ENCODE data around the gene ZBP1. TPM values are rescaled to one million over a fixed set of nuclear protein-coding genes. Genes with fewer than 3 reads are reported as not detected.

Gene ZBP1
- total and polyA plus RNA-seq, 3 donors from 2014 or later, result 0.31 to 0.66 TPM; not detected in 1

GRCh38 chr20:57666106-57666833 is 46.0 kb upstream of the ZBP1 start:
- TF ChIP-seq CTCF (IDR thresholded peaks at IDR 0.05), result no peak
- no peak for TF ChIP-seq POLR2A (IDR thresholded peaks at IDR 0.05)
- DNase-seq, result no peak
- no peaks in the 10 kb centered on the region for H3K27me3 ChIP-seq
- H3K9me3 ChIP-seq, result no peaks in the 10 kb centered on the region
- H3K36me3 ChIP-seq (ENCODE audit: low read depth, missing control alignments), result no peaks in the 10 kb centered on the region
- no peak overlapping the region for H3K27ac ChIP-seq
- H3K4me3 ChIP-seq, result no peak overlapping the region
- WGBS, 2 donors, result 92% methylated on average over 16 to 21 of the region's 21 CpGs
- H3K4me1 ChIP-seq, result no peaks in the 10 kb centered on the region
- intact Hi-C loops (cut with DNase I; ENCODE audit: low total_unique reads), result no loop called here

- Histone ChIP-seq H3K27ac (no peak overlapping the region), H3K36me3 (ENCODE audit: low read depth, missing control alignments) (no peaks in the 10 kb centered on the region), H3K27me3 (no peaks in the 10 kb centered on the region), H3K9me3 (no peaks in the 10 kb centered on the region), H3K4me1 (no peaks in the 10 kb centered on the region), H3K4me3 (no peak overlapping the region)
- DNase-seq, result no peak
- TF ChIP-seq POLR2A (IDR thresholded peaks at IDR 0.05), result no peak
- no peak for TF ChIP-seq CTCF (IDR thresholded peaks at IDR 0.05)
- WGBS, 2 donors, result 92 to 94% methylated on average over 8 of the region's 8 CpGs
- intact Hi-C loops (cut with DNase I; ENCODE audit: low total_unique reads), result no loop called here
Measured at GRCh38 chr20:57665589-57665971, 45.4 kb upstream of the ZBP1 start.

- intact Hi-C loops (cut with DNase I; ENCODE audit: low total_unique reads), result no loop called here
- no peaks in the 10 kb centered on the region for H3K4me1 ChIP-seq
Measured at GRCh38 chr20:57664924-57665588, 44.8 kb upstream of the ZBP1 start.

GRCh38 chr20:57664476-57664875 is 44.2 kb upstream of the ZBP1 start:
- Histone ChIP-seq H3K36me3 (ENCODE audit: low read depth, missing control alignments) (no peaks in the 10 kb centered on the region), H3K27me3 (no peaks in the 10 kb centered on the region), H3K9me3 (no peaks in the 10 kb centered on the region), H3K4me3 (no peak overlapping the region), H3K27ac (no peak overlapping the region), H3K4me1 (no peaks in the 10 kb centered on the region)
- no peak for DNase-seq
- no peak for TF ChIP-seq CTCF (IDR thresholded peaks at IDR 0.05)
- TF ChIP-seq POLR2A (IDR thresholded peaks at IDR 0.05), result no peak
- intact Hi-C loops (cut with DNase I; ENCODE audit: low total_unique reads), result no loop called here
- WGBS, 2 donors, result 86 to 93% methylated on average over 16 to 20 of the region's 20 CpGs

More at GRCh38 chr20:57664924-57665588, 44.8 kb upstream of the ZBP1 start:
- no peak overlapping the region for H3K4me3 ChIP-seq
- TF ChIP-seq POLR2A (IDR thresholded peaks at IDR 0.05), result no peak
- H3K36me3 ChIP-seq (ENCODE audit: low read depth, missing control alignments), result no peaks in the 10 kb centered on the region
- 90% methylated on average over 14 of the region's 14 CpGs for WGBS, 2 donors
- no peaks in the 10 kb centered on the region for H3K9me3 ChIP-seq
- H3K27ac ChIP-seq, result no peak overlapping the region
- H3K27me3 ChIP-seq, result no peaks in the 10 kb centered on the region
- DNase-seq, result no peak

- WGBS, 2 donors, result 93 to 96% methylated on average over 14 to 27 of the region's 27 CpGs
- DNase-seq, result no peak
- no peak overlapping the region for H3K4me3 ChIP-seq
- no peaks in the 10 kb centered on the region for H3K9me3 ChIP-seq
- no peaks in the 10 kb centered on the region for H3K4me1 ChIP-seq
- intact Hi-C loops (cut with DNase I; ENCODE audit: low total_unique reads), result no loop called here
- no peak overlapping the region for H3K27ac ChIP-seq
- H3K36me3 ChIP-seq (ENCODE audit: low read depth, missing control alignments), result no peaks in the 10 kb centered on the region
- no peak for TF ChIP-seq POLR2A (IDR thresholded peaks at IDR 0.05)
- TF ChIP-seq CTCF (IDR thresholded peaks at IDR 0.05), result no peak
- H3K27me3 ChIP-seq, result no peaks in the 10 kb centered on the region
Measured at GRCh38 chr20:57663681-57664451, 43.6 kb upstream of the ZBP1 start.

All from testis (tissue), 3 donors.